ENCODE results near the gene PLAAT3. TPM values are rescaled to one million over a fixed set of nuclear protein-coding genes. Genes with fewer than 3 reads are reported as not detected.
"Not testable (repeated sequence)": the region's sequence is repeated elsewhere in the genome, so short reads cannot be mapped to it uniquely, and the experiment has no call there.

The PLAAT3 gene
- total and polyA plus RNA-seq, 4 donors: 13.4 to 90.1 (median 54.3) TPM

GRCh38 chr11:63547061-63547460, 67.2 kb downstream of the PLAAT3 start:
- Histone ChIP-seq H3K27ac (ENCODE audit: low read depth in 1 of 2, low read length in 2 of 2) (no peak overlapping the region), H3K27me3 (ENCODE audit: control insufficient read depth in 4 of 4, insufficient read depth in 4 of 4, low read length in 3 of 4) (no peaks in the 10 kb centered on the region), H3K4me3 (ENCODE audit: low read depth in 1 of 3, low read length in 3 of 3) (no peak overlapping the region), H3K9me3 (ENCODE audit: control insufficient read depth in 4 of 4, low read length in 3 of 4) (no peaks in the 10 kb centered on the region), H3K4me1 (ENCODE audit: control insufficient read depth in 4 of 4, insufficient read depth in 4 of 4, low read length in 3 of 4) (no peaks in the 10 kb centered on the region), H3K9ac (ENCODE audit: low read depth in 1 of 2, low read length in 2 of 2) (no peak overlapping the region), H3K36me3 (ENCODE audit: control insufficient read depth in 4 of 4, insufficient read depth in 3 of 4, low read depth in 1 of 4, low read length in 3 of 4) (peaks cover 3 to 33% (median 27%) of the 10 kb centered on the region in 4 donors)
- DNase-seq (ENCODE audit: low spot score): no peak
- WGBS: 92% methylated on average over 1 of the region's 1 CpG
- TF ChIP-seq JUND (IDR thresholded peaks at IDR 0.05): no peak
- no peak for TF ChIP-seq SP1 (IDR thresholded peaks at IDR 0.05)
- no peak for TF ChIP-seq GABPA (IDR thresholded peaks at IDR 0.05 in 1 of 2, conservative IDR thresholded peaks at IDR 0.05 in 1 of 2)
- no peak for TF ChIP-seq FOXA2 (IDR thresholded peaks at IDR 0.05)
- TF ChIP-seq FOXA1 (IDR thresholded peaks at IDR 0.05): no peak
- TF ChIP-seq RAD21 (IDR thresholded peaks at IDR 0.05): no peak
- TF ChIP-seq ATF3 (IDR thresholded peaks at IDR 0.05): no peak

- H3K4me1 ChIP-seq (ENCODE audit: control insufficient read depth in 4 of 4, insufficient read depth in 4 of 4, low read length in 3 of 4): peaks cover 0 to 2% (median 0%) of the 10 kb centered on the region in 4 donors
- H3K9me3 ChIP-seq (ENCODE audit: control insufficient read depth in 4 of 4, low read length in 3 of 4): no peaks in the 10 kb centered on the region
- H3K27ac ChIP-seq (ENCODE audit: low read depth in 1 of 2, low read length in 2 of 2): no peak overlapping the region
- H3K4me3 ChIP-seq (ENCODE audit: low read depth in 1 of 3, low read length in 3 of 3): no peak overlapping the region
- 92% methylated on average over 2 of the region's 2 CpGs for WGBS
- no peak overlapping the region for H3K9ac ChIP-seq (ENCODE audit: low read depth in 1 of 2, low read length in 2 of 2)
- H3K36me3 ChIP-seq (ENCODE audit: control insufficient read depth in 4 of 4, insufficient read depth in 3 of 4, low read depth in 1 of 4, low read length in 3 of 4): peaks cover 3 to 33% (median 28%) of the 10 kb centered on the region in 4 donors
- no peak for DNase-seq (ENCODE audit: low spot score)
- no peaks in the 10 kb centered on the region for H3K27me3 ChIP-seq (ENCODE audit: control insufficient read depth in 4 of 4, insufficient read depth in 4 of 4, low read length in 3 of 4)
- no peak for TF ChIP-seq FOXA2 (IDR thresholded peaks at IDR 0.05)
- no peak for TF ChIP-seq RAD21 (IDR thresholded peaks at IDR 0.05)
- TF ChIP-seq FOXA1 (IDR thresholded peaks at IDR 0.05): no peak
- TF ChIP-seq TAF1 (conservative IDR thresholded peaks at IDR 0.05): no peak
- no peak for TF ChIP-seq YY1 (IDR thresholded peaks at IDR 0.05)
- no peak for TF ChIP-seq REST (IDR thresholded peaks at IDR 0.05)
- TF ChIP-seq HNF4A (conservative IDR thresholded peaks at IDR 0.05): no peak
- no peak for TF ChIP-seq CTCF (IDR thresholded peaks at IDR 0.05; ENCODE audit: low read depth, low read length, missing input control)
- no peak for TF ChIP-seq HNF4G (IDR thresholded peaks at IDR 0.05)
- TF ChIP-seq EGR1 (IDR thresholded peaks at IDR 0.05; ENCODE audit: low read depth in 2 of 2): no peak
Observed at GRCh38 chr11:63543711-63544110, 70.5 kb downstream of the PLAAT3 start.

GRCh38 chr11:63542506-63542905, 71.7 kb downstream of the PLAAT3 start:
- not testable (repeated sequence) for DNase-seq (ENCODE audit: low spot score); H3K27ac ChIP-seq (ENCODE audit: low read depth in 1 of 2, low read length in 2 of 2); H3K27me3 ChIP-seq (ENCODE audit: control insufficient read depth in 4 of 4, insufficient read depth in 4 of 4, low read length in 3 of 4); H3K4me3 ChIP-seq (ENCODE audit: low read depth in 1 of 3, low read length in 3 of 3); H3K9ac ChIP-seq (ENCODE audit: low read depth in 1 of 2, low read length in 2 of 2); H3K9me3 ChIP-seq (ENCODE audit: control insufficient read depth in 4 of 4, low read length in 3 of 4)
- Histone ChIP-seq H3K36me3 (ENCODE audit: control insufficient read depth in 4 of 4, insufficient read depth in 3 of 4, low read depth in 1 of 4, low read length in 3 of 4) (peaks cover 3 to 33% (median 27%) of the 10 kb centered on the region in 4 donors), H3K4me1 (ENCODE audit: control insufficient read depth in 4 of 4, insufficient read depth in 4 of 4, low read length in 3 of 4) (peaks cover 8 to 14% (median 10%) of the 10 kb centered on the region in 4 donors)
- WGBS: 88% methylated on average over 2 of the region's 2 CpGs

Measured in liver (tissue), 9 donors.